DND-41 (cell line): ENCODE data around the gene TAX1BP3.

Experiments used
- ATAC-seq: fragments of 200-7000 bp; cut with Tn5 transposase; 3 replicates; pipeline ENCODE4 v1.9.1; 2021; ENCODE audit warnings: low read depth; ENCODE audit not compliant: insufficient read depth
- DNase-seq: peaks from one replicate; pipeline ENCODE4 v3.0.0-alpha.2; 2020
- H2AFZ ChIP-seq: 2 replicates; pipeline ENCODE4 v1.6.0; 2012; ENCODE audit warnings: low read depth, low read length
- H3K27ac ChIP-seq: 2 replicates; pipeline ENCODE4 v1.5.1; 2012; ENCODE audit warnings: low read length, inconsistent platforms
- H3K27me3 ChIP-seq: fragments of 200-600 bp; sonication (generic); 2 replicates; pipeline ENCODE4 v1.6.0; 2012; ENCODE audit warnings: low read length, mild to moderate bottlenecking, inconsistent platforms; ENCODE audit not compliant: insufficient read depth, poor library complexity
- H3K36me3 ChIP-seq: 2 replicates; pipeline ENCODE4 v1.5.1; 2012; ENCODE audit warnings: low read length, inconsistent platforms; ENCODE audit not compliant: insufficient read depth
- H3K4me1 ChIP-seq: 2 replicates; pipeline ENCODE4 v1.5.1; 2012; ENCODE audit warnings: mild to moderate bottlenecking, low read length; ENCODE audit not compliant: insufficient read depth
- H3K4me2 ChIP-seq: 2 replicates; pipeline ENCODE4 v1.6.0; 2012; ENCODE audit warnings: mild to moderate bottlenecking, moderate library complexity, low read length, inconsistent platforms; ENCODE audit not compliant: insufficient read depth
- H3K4me3 ChIP-seq, 2 experiments: fragments of 200-600 bp in 1 of 2; shearing (Covaris generic) in 1 of 2; 2 replicates each; pipeline ENCODE4 v1.5.1; 2012 to 2016; ENCODE audit warnings: inconsistent platforms in 2 of 2, low read length in 2 of 2, mild to moderate bottlenecking in 2 of 2, low read depth in 1 of 2, moderate library complexity in 1 of 2
- H3K79me2 ChIP-seq: 2 replicates; pipeline ENCODE4 v1.6.0; 2012; ENCODE audit warnings: low read length, inconsistent platforms; ENCODE audit not compliant: insufficient read depth
- H3K9ac ChIP-seq: 2 replicates; pipeline ENCODE4 v1.6.0; 2012; ENCODE audit warnings: low read depth, mild to moderate bottlenecking, inconsistent platforms, low read length, moderate library complexity
- H3K9me3 ChIP-seq: 2 replicates; pipeline ENCODE4 v1.5.1; 2012; ENCODE audit warnings: low read length, moderate library complexity, mild to moderate bottlenecking, inconsistent platforms; ENCODE audit not compliant: insufficient read depth, severe bottlenecking
- H4K20me1 ChIP-seq: 2 replicates; pipeline ENCODE4 v1.6.0; 2012; ENCODE audit warnings: low read length; ENCODE audit not compliant: insufficient read depth
- CTCF ChIP-seq: IDR thresholded peaks from 2 replicates; pipeline ENCODE4 v1.5.1; 2012; ENCODE audit warnings: borderline replicate concordance, low read length, moderate library complexity, mild to moderate bottlenecking; ENCODE audit not compliant: poor library complexity, severe bottlenecking; ENCODE audit errors: extremely low read depth
- EZH2 ChIP-seq: IDR thresholded peaks from 3 replicates; pipeline ENCODE4 v1.6.1; 2012; ENCODE audit warnings: borderline replicate concordance, low read depth, mild to moderate bottlenecking, moderate library complexity, low read length, inconsistent platforms; ENCODE audit not compliant: severe bottlenecking

The TAX1BP3 gene

DNA sequence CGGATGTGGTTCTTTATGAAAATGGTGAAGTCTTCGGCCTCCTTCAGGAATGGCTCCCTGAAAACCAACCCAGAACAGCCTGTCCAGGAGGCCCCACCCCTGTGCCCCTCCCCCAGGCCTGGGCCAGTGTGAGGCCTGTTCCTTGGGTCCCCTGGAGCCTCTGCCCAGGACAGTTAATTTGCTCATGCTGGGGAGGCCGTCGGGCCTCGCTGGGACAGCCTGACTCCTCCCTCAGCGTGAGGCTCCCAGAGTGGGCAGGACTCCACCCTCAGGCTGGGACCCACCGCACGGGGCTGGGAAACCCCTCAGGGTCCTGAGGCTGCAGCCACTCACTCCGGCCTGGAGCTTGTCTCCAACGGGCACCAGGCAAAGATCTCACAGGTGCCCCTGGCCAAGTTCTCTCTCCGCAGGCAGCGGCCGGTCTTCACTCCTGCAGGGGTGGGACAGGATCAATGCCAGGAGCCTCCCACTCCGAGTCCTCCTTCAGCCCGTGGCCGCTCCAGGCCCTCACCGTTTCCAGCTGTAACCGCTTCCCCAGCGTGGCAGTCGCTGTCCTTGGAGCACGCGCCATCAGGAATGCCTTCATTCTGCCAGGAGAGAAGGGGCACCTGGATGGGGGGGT lies 21.8 kb upstream of the TAX1BP3 start:
- Histone ChIP-seq H3K4me3 (no peak overlapping the region), H4K20me1 (no peaks in the 10 kb centered on the region), H3K27me3 (no peaks in the 10 kb centered on the region), H3K79me2 (no peaks in the 10 kb centered on the region), H3K36me3 (no peaks in the 10 kb centered on the region; the same call in 1 of the 2 replicates), H2AFZ (no peak overlapping the region), H3K9ac (no peak overlapping the region), H3K4me2 (no peak overlapping the region), H3K9me3 (no peaks in the 10 kb centered on the region), H3K4me1 (peaks cover 7% of the 10 kb centered on the region), H3K27ac (no peak overlapping the region)
- ATAC-seq (no peak), DNase-seq (no peak)
- TF ChIP-seq CTCF (no peak), EZH2 (no peak)

- no peak overlapping the region for H3K27ac ChIP-seq
- ATAC-seq (no peak), DNase-seq (no peak)
- no peaks in the 10 kb centered on the region; the same call in 1 of the 2 replicates for H3K36me3 ChIP-seq
- H3K79me2 ChIP-seq, result no peaks in the 10 kb centered on the region
- H4K20me1 ChIP-seq, result no peaks in the 10 kb centered on the region
- H2AFZ ChIP-seq, result no peak overlapping the region
- no peak overlapping the region for H3K4me3 ChIP-seq
- no peak overlapping the region for H3K9ac ChIP-seq
- H3K4me2 ChIP-seq, result no peak overlapping the region
- no peaks in the 10 kb centered on the region for H3K9me3 ChIP-seq
- no peaks in the 10 kb centered on the region for H3K4me1 ChIP-seq
- H3K27me3 ChIP-seq, result no peaks in the 10 kb centered on the region
- TF ChIP-seq EZH2 (no peak), CTCF (no peak)
Measured at GRCh38 chr17:3689262-3690093, 21.1 kb upstream of the TAX1BP3 start.

- H3K4me1 ChIP-seq, result no peaks in the 10 kb centered on the region
- H3K27me3 ChIP-seq, result no peaks in the 10 kb centered on the region
- H3K27ac ChIP-seq, result no peak overlapping the region
- no peak overlapping the region for H3K4me3 ChIP-seq
- DNase-seq (no peak), ATAC-seq (0 out of 3 replicates have a peak, but pooled peaks have one; percentile 7)
- TF ChIP-seq CTCF (no peak), EZH2 (no peak)
- H3K4me2 ChIP-seq, result no peak overlapping the region
- H3K36me3 ChIP-seq, result no peaks in the 10 kb centered on the region; the same call in 1 of the 2 replicates
- no peaks in the 10 kb centered on the region for H3K79me2 ChIP-seq
- H3K9me3 ChIP-seq, result no peaks in the 10 kb centered on the region
- no peak overlapping the region for H2AFZ ChIP-seq
- no peaks in the 10 kb centered on the region for H4K20me1 ChIP-seq
- no peak overlapping the region for H3K9ac ChIP-seq
Measured at GRCh38 chr17:3688852-3689261, 20.5 kb upstream of the TAX1BP3 start.
